ENCODE results near the gene PNISR. TPM values are rescaled to one million over a fixed set of nuclear protein-coding genes. Genes with fewer than 3 reads are reported as not detected.

PNISR gene
- polyA plus RNA-seq, 1 of the 3 experiments (the other 2 are of a cell fraction): 39.1 TPM

DNA sequence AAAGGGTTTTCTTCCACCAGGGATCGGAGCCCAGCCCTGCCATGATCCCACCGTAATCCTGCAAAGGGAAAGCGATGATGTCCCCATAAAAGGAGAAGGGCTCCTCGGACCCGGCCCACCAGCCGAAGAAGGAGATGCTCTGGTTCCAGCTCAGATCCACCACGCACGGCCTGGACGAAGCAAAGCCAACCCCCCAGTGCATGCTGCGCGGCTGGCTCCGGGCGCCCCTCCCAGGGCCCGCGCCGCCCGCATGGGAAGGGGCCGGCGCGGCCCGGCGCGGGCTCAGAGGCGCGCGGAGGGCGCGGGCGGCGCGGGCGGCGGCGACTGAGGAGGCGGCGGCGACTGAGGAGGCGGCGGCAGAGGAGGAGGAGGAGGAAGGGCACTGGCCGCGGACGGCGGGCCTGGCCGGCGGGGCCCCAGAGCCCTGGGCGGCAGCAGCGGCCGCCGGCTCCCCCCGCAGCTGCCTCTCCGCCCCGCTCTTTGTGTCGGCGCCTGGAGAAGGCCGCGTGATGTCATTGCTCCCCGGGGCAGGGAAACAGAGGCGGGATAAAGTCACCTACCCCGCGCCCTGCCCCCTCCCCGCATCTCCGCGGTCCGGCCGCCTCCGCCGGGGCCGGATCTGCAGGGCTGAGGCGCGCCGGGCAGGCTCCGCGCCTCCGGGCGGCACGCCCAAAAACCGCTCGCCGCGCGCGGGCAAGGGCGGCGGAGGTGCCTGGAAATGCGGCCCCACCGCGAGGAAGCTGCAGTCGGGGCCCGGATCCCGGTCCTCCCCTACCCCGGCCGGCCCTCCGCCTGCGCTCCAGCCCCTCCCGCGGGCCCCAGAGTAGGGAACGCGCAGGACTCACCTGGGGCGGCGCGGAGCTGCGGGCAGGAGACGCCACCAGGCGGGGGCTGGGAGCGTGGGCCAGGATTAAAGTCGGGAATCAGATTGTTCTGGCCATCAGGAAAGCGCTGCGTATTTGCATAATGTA is 75.7 kb downstream of the PNISR start, which contains the start of gene FAXC:
Gene FAXC (minus strand): TSS at position 504 of the 971 bp plus-strand sequence. CDS start 302 bp downstream, at position 202.
- CTCF ChIA-PET: interaction anchor here (0.7 to 3.2 kb wide), 14 partner anchors 9 to 107 kb away, joined by 3 to 28 read pairs (median 4); partner anchors contain the start of gene PNISR
- H3K27ac ChIP-seq (ENCODE audit: low read depth in 2 of 2, low read length in 1 of 2): peak within 1 kb of the TSS in 1 of 2 experiments; percentile 88; a peak in 2 of 4 replicates
- no peaks in the 10 kb centered on the region; the same call in 1 of the 2 replicates for H3K27me3 ChIP-seq (ENCODE audit: insufficient read depth)
- no peaks in the 10 kb centered on the region for H3K9me2 ChIP-seq
- peak within 1 kb of the TSS; percentile 90 for H2AFZ ChIP-seq (ENCODE audit: low read depth)
- POLR2A ChIA-PET: interaction anchor here (0.5 to 2.4 kb wide), 5 partner anchors 19 to 219 kb away, joined by 3 to 15 read pairs (median 6); partner anchors contain the start of genes CCNC, COQ3 and PNISR
- WGBS (ENCODE audit: low lambda C conversion rate): 2% methylated on average over 28 of the region's 108 CpGs
- H3K4me1 ChIP-seq (ENCODE audit: control insufficient read depth in 1 of 2, insufficient read depth in 2 of 2, low read depth in 1 of 2, low read length in 1 of 2): peaks cover 0 to 7% of the 10 kb centered on the region in 2 experiments; a peak in 2 of 4 replicates
- peak within 1 kb of the TSS; percentile 72 for H3K9ac ChIP-seq
- no peaks in the 10 kb centered on the region for H3K9me3 ChIP-seq
- DNase-seq: peak; percentile 88
- peak within 1 kb of the TSS; percentile 79 to 89 for H3K4me3 ChIP-seq (ENCODE audit: low read depth in 2 of 2, low read length in 1 of 2)
- H3K36me3 ChIP-seq (replicated peaks in 1 of 2; ENCODE audit: control insufficient read depth in 1 of 2, insufficient read depth in 2 of 2, low read length in 1 of 2): no peaks in the 10 kb centered on the region
- peak within 1 kb of the TSS; percentile 81 for H3K4me2 ChIP-seq
- peaks cover 7% of the 10 kb centered on the region for H3F3A ChIP-seq (replicated peaks; ENCODE audit: insufficient read depth)
- no peaks in the 10 kb centered on the region for H4K20me1 ChIP-seq (ENCODE audit: insufficient read depth)
- no peaks in the 10 kb centered on the region for H3K79me2 ChIP-seq (ENCODE audit: insufficient read depth)
- no peak for TF ChIP-seq SMC3 (IDR thresholded peaks at IDR 0.05; ENCODE audit: low read depth, low read length)
- TF ChIP-seq TAF1 (IDR thresholded peaks at IDR 0.05; ENCODE audit: borderline replicate concordance, low read depth, low read length): peak; percentile 4; the same call in 1 of the 2 replicates
- no peak for TF ChIP-seq FOSL2 (IDR thresholded peaks at IDR 0.05; ENCODE audit: borderline replicate concordance, low read depth)
- TF ChIP-seq EP300 (IDR thresholded peaks at IDR 0.05; ENCODE audit: borderline replicate concordance in 1 of 2, low read depth in 1 of 2, low read length in 1 of 2): no peak
- TF ChIP-seq CHD2 (IDR thresholded peaks at IDR 0.05; ENCODE audit: low read length, partially characterized antibody): peak; percentile 42
- no peak for TF ChIP-seq SIN3A (IDR thresholded peaks at IDR 0.05; ENCODE audit: borderline replicate concordance, low read depth, low read length)
- TF ChIP-seq, protein P1, sequence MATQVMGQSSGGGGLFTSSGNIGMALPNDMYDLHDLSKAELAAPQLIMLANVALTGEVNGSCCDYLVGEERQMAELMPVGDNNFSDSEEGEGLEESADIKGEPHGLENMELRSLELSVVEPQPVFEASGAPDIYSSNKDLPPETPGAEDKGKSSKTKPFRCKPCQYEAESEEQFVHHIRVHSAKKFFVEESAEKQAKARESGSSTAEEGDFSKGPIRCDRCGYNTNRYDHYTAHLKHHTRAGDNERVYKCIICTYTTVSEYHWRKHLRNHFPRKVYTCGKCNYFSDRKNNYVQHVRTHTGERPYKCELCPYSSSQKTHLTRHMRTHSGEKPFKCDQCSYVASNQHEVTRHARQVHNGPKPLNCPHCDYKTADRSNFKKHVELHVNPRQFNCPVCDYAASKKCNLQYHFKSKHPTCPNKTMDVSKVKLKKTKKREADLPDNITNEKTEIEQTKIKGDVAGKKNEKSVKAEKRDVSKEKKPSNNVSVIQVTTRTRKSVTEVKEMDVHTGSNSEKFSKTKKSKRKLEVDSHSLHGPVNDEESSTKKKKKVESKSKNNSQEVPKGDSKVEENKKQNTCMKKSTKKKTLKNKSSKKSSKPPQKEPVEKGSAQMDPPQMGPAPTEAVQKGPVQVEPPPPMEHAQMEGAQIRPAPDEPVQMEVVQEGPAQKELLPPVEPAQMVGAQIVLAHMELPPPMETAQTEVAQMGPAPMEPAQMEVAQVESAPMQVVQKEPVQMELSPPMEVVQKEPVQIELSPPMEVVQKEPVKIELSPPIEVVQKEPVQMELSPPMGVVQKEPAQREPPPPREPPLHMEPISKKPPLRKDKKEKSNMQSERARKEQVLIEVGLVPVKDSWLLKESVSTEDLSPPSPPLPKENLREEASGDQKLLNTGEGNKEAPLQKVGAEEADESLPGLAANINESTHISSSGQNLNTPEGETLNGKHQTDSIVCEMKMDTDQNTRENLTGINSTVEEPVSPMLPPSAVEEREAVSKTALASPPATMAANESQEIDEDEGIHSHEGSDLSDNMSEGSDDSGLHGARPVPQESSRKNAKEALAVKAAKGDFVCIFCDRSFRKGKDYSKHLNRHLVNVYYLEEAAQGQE (IDR thresholded peaks at IDR 0.05; ENCODE audit: low read depth, low read length): no peak
- no peak for TF ChIP-seq MEF2A (IDR thresholded peaks at IDR 0.05; ENCODE audit: borderline replicate concordance, low read depth)
- peak; percentile 13; the same call in 1 of the 2 replicates for TF ChIP-seq MXI1 (IDR thresholded peaks at IDR 0.05; ENCODE audit: low read depth, low read length)
- TF ChIP-seq, protein P2, sequence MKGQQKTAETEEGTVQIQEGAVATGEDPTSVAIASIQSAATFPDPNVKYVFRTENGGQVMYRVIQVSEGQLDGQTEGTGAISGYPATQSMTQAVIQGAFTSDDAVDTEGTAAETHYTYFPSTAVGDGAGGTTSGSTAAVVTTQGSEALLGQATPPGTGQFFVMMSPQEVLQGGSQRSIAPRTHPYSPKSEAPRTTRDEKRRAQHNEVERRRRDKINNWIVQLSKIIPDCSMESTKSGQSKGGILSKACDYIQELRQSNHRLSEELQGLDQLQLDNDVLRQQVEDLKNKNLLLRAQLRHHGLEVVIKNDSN (IDR thresholded peaks at IDR 0.05; ENCODE audit: borderline replicate concordance, low read depth): no peak
- TF ChIP-seq TEAD4 (IDR thresholded peaks at IDR 0.05; ENCODE audit: borderline replicate concordance, insufficient read depth): no peak
- TF ChIP-seq GABPA (IDR thresholded peaks at IDR 0.05; ENCODE audit: low read depth): no peak
- TF ChIP-seq RCOR1 (IDR thresholded peaks at IDR 0.05; ENCODE audit: low read length): no peak
- TF ChIP-seq NFIC (IDR thresholded peaks at IDR 0.05; ENCODE audit: borderline replicate concordance): no peak
- no peak for TF ChIP-seq FOXJ3 (CRISPR knock-in tag; IDR thresholded peaks at IDR 0.05)
- TF ChIP-seq RAD21 (IDR thresholded peaks at IDR 0.05; ENCODE audit: low read length): 0 out of 2 replicates have a peak, but pooled peaks have one; percentile 22
- no peak for TF ChIP-seq EZH2phosphoT487 (IDR thresholded peaks at IDR 0.05; ENCODE audit: borderline replicate concordance, low read depth)
- TF ChIP-seq FOXM1 (IDR thresholded peaks at IDR 0.05; ENCODE audit: low read depth): no peak
- TF ChIP-seq, protein P3, sequence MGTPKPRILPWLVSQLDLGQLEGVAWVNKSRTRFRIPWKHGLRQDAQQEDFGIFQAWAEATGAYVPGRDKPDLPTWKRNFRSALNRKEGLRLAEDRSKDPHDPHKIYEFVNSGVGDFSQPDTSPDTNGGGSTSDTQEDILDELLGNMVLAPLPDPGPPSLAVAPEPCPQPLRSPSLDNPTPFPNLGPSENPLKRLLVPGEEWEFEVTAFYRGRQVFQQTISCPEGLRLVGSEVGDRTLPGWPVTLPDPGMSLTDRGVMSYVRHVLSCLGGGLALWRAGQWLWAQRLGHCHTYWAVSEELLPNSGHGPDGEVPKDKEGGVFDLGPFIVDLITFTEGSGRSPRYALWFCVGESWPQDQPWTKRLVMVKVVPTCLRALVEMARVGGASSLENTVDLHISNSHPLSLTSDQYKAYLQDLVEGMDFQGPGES (IDR thresholded peaks at IDR 0.05; ENCODE audit: low read depth, low read length): no peak
- TF ChIP-seq JUND (IDR thresholded peaks at IDR 0.05): no peak
- TF ChIP-seq, protein P4, sequence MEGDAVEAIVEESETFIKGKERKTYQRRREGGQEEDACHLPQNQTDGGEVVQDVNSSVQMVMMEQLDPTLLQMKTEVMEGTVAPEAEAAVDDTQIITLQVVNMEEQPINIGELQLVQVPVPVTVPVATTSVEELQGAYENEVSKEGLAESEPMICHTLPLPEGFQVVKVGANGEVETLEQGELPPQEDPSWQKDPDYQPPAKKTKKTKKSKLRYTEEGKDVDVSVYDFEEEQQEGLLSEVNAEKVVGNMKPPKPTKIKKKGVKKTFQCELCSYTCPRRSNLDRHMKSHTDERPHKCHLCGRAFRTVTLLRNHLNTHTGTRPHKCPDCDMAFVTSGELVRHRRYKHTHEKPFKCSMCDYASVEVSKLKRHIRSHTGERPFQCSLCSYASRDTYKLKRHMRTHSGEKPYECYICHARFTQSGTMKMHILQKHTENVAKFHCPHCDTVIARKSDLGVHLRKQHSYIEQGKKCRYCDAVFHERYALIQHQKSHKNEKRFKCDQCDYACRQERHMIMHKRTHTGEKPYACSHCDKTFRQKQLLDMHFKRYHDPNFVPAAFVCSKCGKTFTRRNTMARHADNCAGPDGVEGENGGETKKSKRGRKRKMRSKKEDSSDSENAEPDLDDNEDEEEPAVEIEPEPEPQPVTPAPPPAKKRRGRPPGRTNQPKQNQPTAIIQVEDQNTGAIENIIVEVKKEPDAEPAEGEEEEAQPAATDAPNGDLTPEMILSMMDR (IDR thresholded peaks at IDR 0.05): peak; percentile 43
- no peak for TF ChIP-seq NRF1 (IDR thresholded peaks at IDR 0.05; ENCODE audit: low read depth, low read length)
- no peak for TF ChIP-seq GATA2 (CRISPR knock-in tag; IDR thresholded peaks at IDR 0.05)
- no peak for TF ChIP-seq RXRA (IDR thresholded peaks at IDR 0.05; ENCODE audit: borderline replicate concordance, low read depth)
